Activated B cell treated with CpG ODN at 0.5 μM for 24 hours (primary cell): ENCODE data around the gene PGA3. TPM values are rescaled to one million over a fixed set of nuclear protein-coding genes. Genes with fewer than 3 reads are reported as not detected.
"Not testable (repeated sequence)": the region's sequence is repeated elsewhere in the genome, so short reads cannot be mapped to it uniquely, and the experiment has no call there.

Experiments
- ATAC-seq: fragments of 200-7000 bp; cut with Tn5 transposase; one replicate; pipeline ENCODE4 v1.10.0; 2021; ENCODE audit warnings: low read depth, mild to moderate bottlenecking, moderate library complexity
- CTCF ChIA-PET: fragments of 350-600 bp; sonication (Branson Sonifier 250); formaldehyde crosslinking; loops from one replicate; lab custom pipeline; 2021; ENCODE audit warnings: antibody characterized with exemption; lab: Charles Lee
- POLR2A ChIA-PET: fragments of 350-600 bp; sonication (Branson Sonifier 250); formaldehyde crosslinking; loops from one replicate; lab custom pipeline; 2021; ENCODE audit warnings: antibody characterized with exemption; lab: Charles Lee
- DNase-seq: peaks from one replicate; pipeline ENCODE4 v3.0.0; 2022
- H3K27ac Mint-ChIP-seq: one replicate; pipeline ENCODE4 v1.8.0; 2020; ENCODE audit warnings: mixed read lengths
- H3K27me3 Mint-ChIP-seq: one replicate; pipeline ENCODE4 v1.8.0; 2021; ENCODE audit warnings: mixed read lengths
- H3K36me3 Mint-ChIP-seq: one replicate; pipeline ENCODE4 v1.8.0; 2021; ENCODE audit warnings: low read depth, mixed read lengths
- H3K4me1 Mint-ChIP-seq: one replicate; pipeline ENCODE4 v1.8.0; 2021; ENCODE audit warnings: mixed read lengths
- H3K4me3 Mint-ChIP-seq: one replicate; pipeline ENCODE4 v1.8.0; 2020; ENCODE audit warnings: mild to moderate bottlenecking, mixed read lengths
- H3K9me3 Mint-ChIP-seq: one replicate; pipeline ENCODE4 v1.8.0; 2020; ENCODE audit warnings: mixed read lengths
- CTCF ChIP-seq: fragments of 200-600 bp; IDR thresholded peaks from one replicate; pipeline ENCODE4 v1.8.0; 2022; ENCODE audit warnings: antibody characterized with exemption, mild to moderate bottlenecking
- intact Hi-C: fragments of 100-400 bp; cut with micrococcal nuclease; formaldehyde crosslinking; loops from one replicate; pipeline ENCODE4 v1.15.1; 2024
- total RNA-seq: library from RNA; stranded (reverse); gene quantifications from 2 replicates; pipeline ENCODE4 v1.2.3, GENCODE V29; 2022

Gene PGA3
- total RNA-seq, 1 donor from 2014 or later: not detected

- Mint-ChIP-seq H3K27ac (no peak overlapping the region), H3K4me3 (no peak overlapping the region), H3K27me3 (peaks cover 17% of the 10 kb centered on the region), H3K4me1 (no peaks in the 10 kb centered on the region), H3K9me3 (no peaks in the 10 kb centered on the region), H3K36me3 (no peaks in the 10 kb centered on the region)
- TF ChIP-seq CTCF: no peak
- POLR2A ChIA-PET: no interaction called here
- CTCF ChIA-PET: no interaction called here
- ATAC-seq (no peak), DNase-seq (no peak)
- intact Hi-C loops: no loop called here
Measured at GRCh38 chr11:61198361-61198760, 5.0 kb upstream of the PGA3 start.

DNA sequence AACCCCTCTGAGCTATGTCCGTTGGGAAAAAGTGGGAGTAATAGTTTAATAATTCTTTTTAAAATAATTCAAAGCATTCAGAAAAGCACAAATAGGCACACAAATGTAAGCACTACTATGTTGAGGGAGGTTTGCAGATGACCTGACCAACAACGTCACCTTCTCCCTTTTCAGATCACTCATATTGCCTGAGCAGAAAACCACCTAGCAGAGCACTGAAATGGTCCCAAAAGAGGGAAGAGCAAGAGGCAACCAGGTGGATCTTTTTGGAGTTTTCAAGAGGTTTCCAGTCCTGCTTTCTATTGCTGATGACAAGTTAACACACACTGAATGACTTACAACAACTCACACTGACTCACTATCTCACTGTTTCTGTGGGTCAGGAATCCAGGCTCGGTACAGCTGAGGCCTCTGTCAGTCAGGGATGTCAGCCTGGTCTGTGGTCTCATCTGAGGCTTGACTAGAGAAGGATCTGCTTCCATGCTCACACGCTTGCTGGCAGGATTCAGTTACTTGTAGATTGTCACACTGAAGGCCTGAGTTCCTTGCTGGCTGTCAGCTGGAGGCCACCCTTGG is 4.3 kb upstream of the PGA3 start:
- ChIA-PET CTCF (no interaction called here), POLR2A (no interaction called here)
- H3K4me1 Mint-ChIP-seq: no peaks in the 10 kb centered on the region
- ATAC-seq (no peak), DNase-seq (no peak)
- no peaks in the 10 kb centered on the region for H3K36me3 Mint-ChIP-seq
- no peak for TF ChIP-seq CTCF
- H3K27me3 Mint-ChIP-seq: peaks cover 17% of the 10 kb centered on the region
- intact Hi-C loops: no loop called here
- H3K9me3 Mint-ChIP-seq: no peaks in the 10 kb centered on the region
- H3K4me3 Mint-ChIP-seq: no peak overlapping the region
- no peak overlapping the region for H3K27ac Mint-ChIP-seq

DNA sequence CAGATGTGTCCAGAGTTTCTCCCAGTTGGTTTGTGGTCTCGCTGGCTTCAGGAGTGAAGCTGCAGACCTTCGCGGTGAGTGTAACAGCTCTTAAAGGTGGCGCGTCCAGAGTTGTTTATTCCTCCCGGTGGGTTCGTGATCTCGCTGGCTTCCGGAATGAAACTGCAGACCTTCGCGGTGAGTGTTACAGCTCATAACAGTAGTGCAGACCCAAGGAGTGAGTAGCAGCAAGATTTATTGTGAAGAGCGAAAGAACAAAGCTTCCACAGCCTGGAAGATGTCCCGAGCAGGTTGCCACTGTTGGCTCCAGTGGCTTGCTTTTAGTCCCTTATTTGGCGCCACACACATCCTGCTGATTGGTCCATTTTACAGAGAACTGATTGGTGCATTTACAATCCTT is 1.8 kb upstream of the PGA3 start:
- Mint-ChIP-seq H3K36me3 (no peaks in the 10 kb centered on the region), H3K27me3 (peaks cover 13% of the 10 kb centered on the region), H3K27ac (no peak overlapping the region), H3K9me3 (no peaks in the 10 kb centered on the region), H3K4me3 (no peak overlapping the region), H3K4me1 (no peaks in the 10 kb centered on the region)
- CTCF ChIA-PET: no interaction called here
- intact Hi-C loops: no loop called here
- no peak for ATAC-seq
- no peak for DNase-seq
- no peak for TF ChIP-seq CTCF
- POLR2A ChIA-PET: no interaction called here

GRCh38 chr11:61203873-61204272 is 558 bp downstream of the PGA3 start:
- H3K4me3 Mint-ChIP-seq, CTCF ChIA-PET, H3K36me3 Mint-ChIP-seq, H3K9me3 Mint-ChIP-seq, DNase-seq, H3K4me1 Mint-ChIP-seq, H3K27ac Mint-ChIP-seq, ATAC-seq, intact Hi-C loops: not testable (repeated sequence)
- H3K27me3 Mint-ChIP-seq: peaks cover 13% of the 10 kb centered on the region
- POLR2A ChIA-PET: interaction anchor here (0.5 kb wide), 1 partner anchor 1620 kb away, joined by 9 read pairs; no protein-coding TSS in a partner anchor

GRCh38 chr11:61204502-61205059 is 1.3 kb downstream of the PGA3 start:
- H3K4me3 Mint-ChIP-seq: not testable (repeated sequence)

DNA sequence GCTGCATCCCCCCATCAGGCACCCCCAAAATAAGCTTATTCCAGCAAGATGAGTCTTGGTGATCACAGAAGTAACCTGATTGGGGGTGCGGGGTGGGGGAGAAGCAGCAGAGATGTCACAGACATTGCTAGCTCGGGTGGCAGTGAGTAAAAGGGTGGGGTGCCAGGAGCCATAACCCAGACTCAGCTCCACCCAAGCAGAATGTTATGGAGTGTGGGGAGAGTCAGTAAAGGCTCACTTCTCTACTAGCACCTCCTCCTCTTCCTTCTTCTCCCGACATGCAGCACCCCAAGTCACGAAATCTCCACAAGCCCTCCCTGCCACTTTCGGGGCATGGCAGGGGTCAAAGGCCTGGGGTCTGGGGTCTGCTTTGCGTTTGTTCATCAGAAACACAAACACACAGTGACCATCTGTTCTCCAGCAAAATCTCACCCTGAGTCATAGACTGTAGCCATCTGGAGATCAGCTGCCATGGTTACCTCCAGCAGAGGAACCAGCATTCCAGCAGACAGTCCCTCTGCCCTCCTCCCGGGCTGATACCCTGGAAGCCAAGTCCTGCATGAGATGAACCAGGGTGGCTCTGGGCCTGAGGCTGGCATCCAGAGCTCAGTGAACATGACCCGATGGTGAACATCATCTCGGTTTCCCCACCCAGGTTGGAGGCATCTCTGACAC is 4.5 kb downstream of the PGA3 start:
- H3K4me1 Mint-ChIP-seq, intact Hi-C loops, H3K27ac Mint-ChIP-seq, DNase-seq, CTCF ChIA-PET, H3K27me3 Mint-ChIP-seq, ATAC-seq, H3K4me3 Mint-ChIP-seq, H3K9me3 Mint-ChIP-seq, H3K36me3 Mint-ChIP-seq, POLR2A ChIA-PET: not testable (repeated sequence)

More at GRCh38 chr11:61204502-61205059, 1.3 kb downstream of the PGA3 start:
- CTCF ChIA-PET, DNase-seq, ATAC-seq, POLR2A ChIA-PET, H3K9me3 Mint-ChIP-seq, H3K36me3 Mint-ChIP-seq, H3K27ac Mint-ChIP-seq, H3K4me1 Mint-ChIP-seq, intact Hi-C loops: not testable (repeated sequence)
- peaks cover 13% of the 10 kb centered on the region for H3K27me3 Mint-ChIP-seq

GRCh38 chr11:61210629-61211028 is 7.3 kb downstream of the PGA3 start:
- DNase-seq, H3K4me3 Mint-ChIP-seq, CTCF ChIA-PET, intact Hi-C loops, H3K27me3 Mint-ChIP-seq, H3K27ac Mint-ChIP-seq, H3K4me1 Mint-ChIP-seq, POLR2A ChIA-PET, H3K36me3 Mint-ChIP-seq, ATAC-seq, H3K9me3 Mint-ChIP-seq: not testable (repeated sequence)

- H3K36me3 Mint-ChIP-seq, H3K27me3 Mint-ChIP-seq, CTCF ChIA-PET, H3K4me1 Mint-ChIP-seq, H3K27ac Mint-ChIP-seq, DNase-seq, H3K9me3 Mint-ChIP-seq, H3K4me3 Mint-ChIP-seq, intact Hi-C loops, POLR2A ChIA-PET, ATAC-seq: not testable (repeated sequence)
Measured at GRCh38 chr11:61211327-61211952, 8.1 kb downstream of the PGA3 start.

GRCh38 chr11:61212202-61212601 is 8.9 kb downstream of the PGA3 start:
- H3K27me3 Mint-ChIP-seq, H3K9me3 Mint-ChIP-seq, intact Hi-C loops, H3K4me3 Mint-ChIP-seq, H3K27ac Mint-ChIP-seq, ATAC-seq, POLR2A ChIA-PET, H3K36me3 Mint-ChIP-seq, H3K4me1 Mint-ChIP-seq, CTCF ChIA-PET, DNase-seq: not testable (repeated sequence)
